Breast epithelium (tissue), 4 donors: ENCODE data around the gene PRRT4. TPM values are rescaled to one million over a fixed set of nuclear protein-coding genes. Genes with fewer than 3 reads are reported as not detected.

Experiments
- DNase-seq, 2 donors: peaks; one replicate each; pipeline ENCODE4 v3.0.0-alpha.2; 2019; ENCODE audit warnings: low spot score in 2 of 2
- H3K27ac ChIP-seq, 2 donors: fragments of 200-600 bp; sonication (generic) in 1 of 2; one replicate each; pipeline ENCODE4 v1.5.1; 2016 to 2019; ENCODE audit warnings: mild to moderate bottlenecking in 1 of 2
- H3K27me3 ChIP-seq, 2 donors: fragments of 200-600 bp; sonication (generic) in 1 of 2; one replicate each; pipeline versions ENCODE4 v1.5.1 to v1.6.0; 2017 to 2019; ENCODE audit warnings: control low read depth in 1 of 2, mild to moderate bottlenecking in 1 of 2
- H3K36me3 ChIP-seq: fragments of 200-600 bp; one replicate; pipeline ENCODE4 v1.5.1; 2019
- H3K4me1 ChIP-seq, 2 donors: fragments of 200-600 bp; sonication (generic); one replicate each; pipeline ENCODE4 v1.5.1; 2016 to 2019; ENCODE audit warnings: control low read depth in 1 of 2
- H3K4me3 ChIP-seq, 3 donors: fragments of 200-600 bp; sonication (generic); 1 replicate in 2 of 3; 2 replicates in 1 of 3; pipeline ENCODE4 v1.5.1; 2016 to 2019; ENCODE audit warnings: mild to moderate bottlenecking in 3 of 3, moderate library complexity in 2 of 3
- H3K9me3 ChIP-seq, 2 donors: fragments of 200-600 bp; sonication (generic) in 1 of 2; one replicate each; pipeline ENCODE4 v1.5.1; 2016 to 2019; ENCODE audit warnings: control low read depth in 1 of 2
- CTCF ChIP-seq, 3 donors: fragments of 450-650 bp; IDR thresholded peaks; one replicate each; pipeline ENCODE4 v1.5.1; 2016 to 2017; ENCODE audit warnings: antibody characterized with exemption in 3 of 3, mild to moderate bottlenecking in 3 of 3, moderate library complexity in 3 of 3
- POLR2A ChIP-seq: fragments of 450-650 bp; IDR thresholded peaks from one replicate; pipeline ENCODE4 v1.6.1; 2016; ENCODE audit warnings: antibody characterized with exemption, mild to moderate bottlenecking, moderate library complexity
- POLR2AphosphoS5 ChIP-seq, 3 donors: sonication (generic); formaldehyde crosslinking; IDR thresholded peaks; one replicate each; pipeline ENCODE4 v1.6.1; 2017; ENCODE audit warnings: antibody characterized with exemption in 3 of 3
- intact Hi-C: fragments of 100-400 bp; cut with DNase I; formaldehyde crosslinking; loops from one replicate; pipeline ENCODE4 v1.15.1; 2023; ENCODE audit warnings: low total_unique reads
- total RNA-seq, 3 donors: library from RNA; depleted of rRNA; stranded (reverse); fragments of >200 nt; gene quantifications; one replicate each; pipeline ENCODE4 v1.1.0, GENCODE V29; 2016

PRRT4 gene
- total RNA-seq, 3 donors from 2014 or later, result under 0.01 to 3.8 (median 0.44) TPM

GRCh38 chr7:128390871-128391565 is 29.5 kb upstream of the PRRT4 start:
- H3K9me3 ChIP-seq, result no peaks in the 10 kb centered on the region
- H3K27ac ChIP-seq, result no peak overlapping the region
- no peaks in the 10 kb centered on the region for H3K27me3 ChIP-seq
- H3K4me3 ChIP-seq, result no peak overlapping the region
- DNase-seq, result no peak
- no peak for TF ChIP-seq POLR2AphosphoS5 (IDR thresholded peaks at IDR 0.05)
- TF ChIP-seq POLR2A, result no peak
- TF ChIP-seq CTCF (IDR thresholded peaks at IDR 0.05), result no peak
- no peaks in the 10 kb centered on the region for H3K4me1 ChIP-seq
- no peaks in the 10 kb centered on the region for H3K36me3 ChIP-seq
- intact Hi-C loops, result no loop called here

- H3K4me1 ChIP-seq, result no peaks in the 10 kb centered on the region
- H3K36me3 ChIP-seq, result no peaks in the 10 kb centered on the region
- no peaks in the 10 kb centered on the region for H3K9me3 ChIP-seq
- intact Hi-C loops, result no loop called here
- H3K4me3 ChIP-seq, result no peak overlapping the region
- no peak for DNase-seq
- TF ChIP-seq CTCF (IDR thresholded peaks at IDR 0.05) (no peak), POLR2A (no peak), POLR2AphosphoS5 (IDR thresholded peaks at IDR 0.05) (no peak)
- H3K27ac ChIP-seq, result no peak overlapping the region
- H3K27me3 ChIP-seq, result no peaks in the 10 kb centered on the region
Measured at GRCh38 chr7:128389618-128390329, 28.3 kb upstream of the PRRT4 start.

- intact Hi-C loops, result no loop called here
- H3K9me3 ChIP-seq, result no peaks in the 10 kb centered on the region
- H3K27me3 ChIP-seq, result no peaks in the 10 kb centered on the region
- no peaks in the 10 kb centered on the region for H3K4me1 ChIP-seq
- DNase-seq, result no peak
- H3K36me3 ChIP-seq, result no peaks in the 10 kb centered on the region
- H3K27ac ChIP-seq, result no peak overlapping the region
- no peak overlapping the region for H3K4me3 ChIP-seq
- TF ChIP-seq CTCF (IDR thresholded peaks at IDR 0.05) (no peak), POLR2AphosphoS5 (IDR thresholded peaks at IDR 0.05) (no peak), POLR2A (no peak)
Measured at GRCh38 chr7:128389085-128389617, 27.7 kb upstream of the PRRT4 start.

- Histone ChIP-seq H3K4me1 (no peaks in the 10 kb centered on the region), H3K4me3 (no peak overlapping the region), H3K9me3 (no peaks in the 10 kb centered on the region), H3K27ac (no peak overlapping the region), H3K36me3 (no peaks in the 10 kb centered on the region), H3K27me3 (no peaks in the 10 kb centered on the region)
- TF ChIP-seq CTCF (IDR thresholded peaks at IDR 0.05) (no peak), POLR2A (no peak), POLR2AphosphoS5 (IDR thresholded peaks at IDR 0.05) (no peak)
- no peak for DNase-seq
- intact Hi-C loops, result no loop called here
Measured at GRCh38 chr7:128388145-128388485, 26.6 kb upstream of the PRRT4 start.
